ENCODE results near the gene CLEC16A.

CLEC16A gene

DNA sequence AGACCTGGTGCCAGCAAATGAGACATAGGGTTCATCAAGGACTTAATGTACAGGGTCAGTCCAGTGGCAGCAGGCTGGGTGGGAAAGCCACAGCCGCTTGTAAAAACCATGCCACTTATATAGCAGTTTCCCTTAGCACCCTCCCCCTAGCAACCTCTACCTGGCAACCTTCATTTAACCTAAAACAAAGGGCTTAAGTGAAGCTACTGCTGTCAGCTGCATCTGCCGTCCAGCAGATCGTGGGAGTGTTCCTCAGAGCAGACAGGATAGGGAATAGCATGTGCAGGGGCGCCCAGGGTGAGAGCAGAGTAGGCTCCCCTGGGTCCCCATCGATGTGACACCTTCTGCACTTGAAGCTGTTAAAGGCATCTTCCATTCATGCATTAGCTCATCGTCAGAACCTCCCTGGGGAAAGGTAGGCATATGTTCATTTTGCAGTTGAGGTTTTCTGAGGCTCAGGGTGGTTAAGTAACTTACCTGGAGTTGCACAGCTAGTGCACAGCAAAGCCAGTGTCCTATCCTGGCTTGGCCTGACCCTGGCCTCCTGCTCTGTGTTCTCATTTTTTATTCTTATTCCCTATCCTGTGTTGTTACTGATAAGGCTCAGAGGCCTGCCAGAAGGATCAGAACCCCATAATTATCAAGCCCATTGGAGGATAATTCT lies 199.1 kb downstream of the CLEC16A start:
- H3K4me3 ChIP-seq (ENCODE audit: low read depth, low read length) = no peak overlapping the region
- DNase-seq (ENCODE audit: low read depth) = no peak
- TF ChIP-seq, protein P1, sequence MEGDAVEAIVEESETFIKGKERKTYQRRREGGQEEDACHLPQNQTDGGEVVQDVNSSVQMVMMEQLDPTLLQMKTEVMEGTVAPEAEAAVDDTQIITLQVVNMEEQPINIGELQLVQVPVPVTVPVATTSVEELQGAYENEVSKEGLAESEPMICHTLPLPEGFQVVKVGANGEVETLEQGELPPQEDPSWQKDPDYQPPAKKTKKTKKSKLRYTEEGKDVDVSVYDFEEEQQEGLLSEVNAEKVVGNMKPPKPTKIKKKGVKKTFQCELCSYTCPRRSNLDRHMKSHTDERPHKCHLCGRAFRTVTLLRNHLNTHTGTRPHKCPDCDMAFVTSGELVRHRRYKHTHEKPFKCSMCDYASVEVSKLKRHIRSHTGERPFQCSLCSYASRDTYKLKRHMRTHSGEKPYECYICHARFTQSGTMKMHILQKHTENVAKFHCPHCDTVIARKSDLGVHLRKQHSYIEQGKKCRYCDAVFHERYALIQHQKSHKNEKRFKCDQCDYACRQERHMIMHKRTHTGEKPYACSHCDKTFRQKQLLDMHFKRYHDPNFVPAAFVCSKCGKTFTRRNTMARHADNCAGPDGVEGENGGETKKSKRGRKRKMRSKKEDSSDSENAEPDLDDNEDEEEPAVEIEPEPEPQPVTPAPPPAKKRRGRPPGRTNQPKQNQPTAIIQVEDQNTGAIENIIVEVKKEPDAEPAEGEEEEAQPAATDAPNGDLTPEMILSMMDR (conservative IDR thresholded peaks at IDR 0.05; ENCODE audit: low read depth, low read length) = no peak

DNA sequence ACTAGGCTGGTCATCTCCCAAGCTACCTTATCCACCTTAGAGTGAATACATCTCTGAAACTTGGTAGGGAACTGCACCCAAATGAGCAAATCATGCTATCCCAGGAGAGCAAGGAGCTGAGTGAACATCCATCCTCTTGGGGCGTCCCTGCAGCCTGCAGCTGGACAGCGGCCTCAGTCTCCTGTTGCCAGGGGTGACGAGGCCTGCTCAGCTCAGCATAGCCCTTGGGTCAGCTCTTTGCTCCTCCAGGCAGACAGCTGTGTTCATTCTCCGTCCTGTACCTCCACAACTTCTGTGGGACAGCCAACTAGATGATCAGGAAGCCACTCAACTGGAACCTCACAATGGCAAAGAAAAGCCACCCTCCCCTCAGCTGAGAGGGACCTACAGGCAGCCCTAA lies 199.8 kb downstream of the CLEC16A start:
- TF ChIP-seq, protein P1 (conservative IDR thresholded peaks at IDR 0.05; ENCODE audit: low read depth, low read length) = no peak
- H3K4me3 ChIP-seq (ENCODE audit: low read depth, low read length) = no peak overlapping the region
- no peak for DNase-seq (ENCODE audit: low read depth)

DNA sequence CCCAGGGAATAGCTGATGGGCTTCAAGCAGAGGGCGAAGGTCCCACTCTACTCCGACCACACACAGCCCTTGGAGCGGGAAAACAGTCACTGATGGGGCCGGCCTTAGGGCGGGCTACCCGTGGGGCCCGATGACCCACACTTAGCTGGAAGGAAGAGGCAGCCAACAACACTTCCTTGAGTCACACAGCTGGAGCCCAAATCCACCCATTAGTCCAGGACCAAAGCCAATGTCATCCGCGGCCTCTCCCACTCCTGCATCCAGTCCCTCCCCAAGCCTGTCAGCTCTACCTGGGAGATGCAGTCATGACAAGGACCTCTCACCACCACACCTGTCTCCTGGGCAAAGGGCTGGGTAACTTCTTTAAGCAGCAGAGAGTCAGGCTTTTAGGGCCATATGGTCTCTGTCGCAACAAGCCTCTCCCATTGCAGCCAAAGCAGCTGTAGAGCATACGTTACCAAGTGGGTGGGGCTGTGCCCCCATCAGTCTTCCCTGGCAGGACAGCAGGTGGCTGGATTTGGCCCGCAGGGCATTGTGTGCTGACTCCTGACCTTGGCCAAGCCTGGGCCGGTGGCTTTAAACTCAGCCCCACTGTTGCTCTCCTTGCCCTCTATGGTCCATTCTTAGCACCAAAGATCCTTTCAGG lies 200.9 kb downstream of the CLEC16A start:
- DNase-seq (ENCODE audit: low read depth) = no peak
- no peak overlapping the region for H3K4me3 ChIP-seq (ENCODE audit: low read depth, low read length)
- TF ChIP-seq, protein P1 (conservative IDR thresholded peaks at IDR 0.05; ENCODE audit: low read depth, low read length) = no peak

DNA sequence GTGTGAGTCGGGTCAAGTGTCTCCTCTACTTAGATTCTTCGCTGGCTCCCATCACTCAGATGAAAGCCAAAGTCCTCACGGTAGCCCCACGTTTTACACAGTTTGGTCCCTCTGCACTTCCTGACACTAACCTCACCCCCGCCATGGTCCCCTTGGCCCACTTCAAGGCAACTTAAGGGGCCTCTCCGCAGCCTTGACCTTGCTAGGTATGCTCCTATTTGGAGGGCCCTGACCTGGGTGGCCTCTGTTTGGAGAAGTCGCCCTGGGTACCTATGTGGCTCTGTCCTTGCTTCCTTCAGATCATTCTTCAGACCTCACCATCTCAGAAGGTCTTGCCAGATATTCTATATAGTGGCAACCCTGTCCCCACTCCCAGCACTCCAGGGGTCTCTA lies 201.5 kb downstream of the CLEC16A start:
- no peak overlapping the region for H3K4me3 ChIP-seq (ENCODE audit: low read depth, low read length)
- DNase-seq (ENCODE audit: low read depth) = no peak
- TF ChIP-seq, protein P1 (conservative IDR thresholded peaks at IDR 0.05; ENCODE audit: low read depth, low read length) = no peak

DNA sequence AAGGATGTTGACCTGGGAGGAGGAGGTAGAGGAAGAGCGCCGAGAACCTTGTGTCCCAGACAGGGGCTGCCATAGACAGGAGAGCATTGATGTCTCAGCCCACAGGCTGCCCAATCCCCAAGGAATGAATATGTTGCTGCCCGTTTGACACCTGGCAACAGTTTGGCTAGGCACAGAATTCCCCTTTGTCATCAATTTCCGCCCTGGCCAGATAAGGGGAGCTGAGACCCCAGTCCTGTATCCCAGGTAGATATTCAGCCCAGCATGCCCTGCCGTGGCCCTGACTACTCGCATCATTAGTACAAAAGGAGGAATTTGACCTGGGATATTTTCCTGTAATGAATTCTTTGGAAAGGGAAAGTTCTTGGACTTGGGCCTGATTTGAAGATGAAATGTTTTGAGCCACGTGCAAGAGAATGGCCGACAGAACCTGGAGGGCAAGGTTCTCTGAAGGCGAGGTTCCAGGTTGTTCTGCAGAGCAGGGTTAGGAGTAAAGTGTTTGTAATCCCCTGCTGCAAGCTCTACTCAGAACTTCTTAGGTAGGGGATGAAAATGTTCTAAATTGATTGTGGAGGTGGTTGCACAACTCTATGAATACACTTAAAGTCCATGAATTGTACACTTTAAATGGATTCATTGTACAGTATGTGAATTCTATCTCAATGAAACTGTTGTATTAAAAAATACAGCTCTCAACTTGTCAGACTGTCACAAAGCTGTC lies 202.8 kb downstream of the CLEC16A start:
- H3K4me3 ChIP-seq (ENCODE audit: low read depth, low read length) = no peak overlapping the region
- TF ChIP-seq, protein P1 (conservative IDR thresholded peaks at IDR 0.05; ENCODE audit: low read depth, low read length) = no peak
- no peak for DNase-seq (ENCODE audit: low read depth)

DNA sequence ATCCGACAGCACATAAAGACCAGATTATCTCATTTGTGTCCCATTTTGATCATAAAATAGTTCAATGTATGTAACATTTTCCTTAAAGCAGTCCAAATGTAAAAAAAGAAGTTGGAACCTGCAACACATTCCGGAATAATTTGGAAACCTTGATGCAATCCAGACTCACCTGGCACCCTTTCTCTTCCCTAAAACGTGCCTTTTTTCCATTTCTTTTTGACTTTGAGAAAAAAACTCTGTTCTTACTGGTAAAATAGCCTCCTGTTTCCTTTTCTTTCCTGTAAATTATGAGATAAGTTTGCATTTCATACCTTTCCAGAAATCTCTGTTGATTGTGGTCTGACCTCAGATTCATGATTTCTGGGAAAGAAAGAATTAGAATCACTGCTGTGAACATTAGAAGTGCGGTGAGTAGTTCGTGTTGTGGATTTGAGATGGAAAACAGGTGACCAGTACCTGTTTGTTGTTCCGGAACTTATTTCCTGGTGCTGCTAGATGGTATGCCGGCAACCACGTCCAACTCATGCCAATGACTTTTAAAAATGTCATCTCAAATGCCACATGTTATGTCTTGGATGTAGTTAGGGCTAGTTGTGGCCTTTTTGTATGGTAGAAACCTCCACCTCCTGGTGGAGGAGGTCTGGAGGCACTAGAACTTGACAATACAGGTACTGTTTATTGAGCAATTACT lies 203.5 kb downstream of the CLEC16A start:
- no peak overlapping the region for H3K4me3 ChIP-seq (ENCODE audit: low read depth, low read length)
- DNase-seq (ENCODE audit: low read depth) = no peak
- TF ChIP-seq, protein P1 (conservative IDR thresholded peaks at IDR 0.05; ENCODE audit: low read depth, low read length) = no peak
